GM23338 (cell line): ENCODE results near the gene RBBP4. TPM values are rescaled to one million over a fixed set of nuclear protein-coding genes. Genes with fewer than 3 reads are reported as not detected.

Experiments used
- ATAC-seq: fragments of 200-7000 bp; cut with Tn5 transposase; 3 replicates; pipeline ENCODE4 v1.9.1; 2020
- DNase-seq: peaks from one replicate; pipeline ENCODE4 v3.0.0-alpha.2; 2015; ENCODE audit warnings: low spot score
- H2AFZ ChIP-seq: fragments of 200-600 bp; sonication (generic); 2 replicates; pipeline ENCODE4 v1.8.0; 2016; ENCODE audit warnings: antibody characterized with exemption, mild to moderate bottlenecking, moderate library complexity
- H3F3A ChIP-seq: fragments of 200-600 bp; sonication (generic); replicated peaks from 2 replicates; pipeline ENCODE4 v1.8.0; 2017; ENCODE audit warnings: antibody characterized with exemption, mixed run types, low read depth
- H3K27ac ChIP-seq: fragments of 200-600 bp; sonication (generic); 2 replicates; pipeline ENCODE4 v1.6.1; 2016; ENCODE audit warnings: low read depth
- H3K27me3 ChIP-seq: fragments of 200-600 bp; sonication (generic); 2 replicates; pipeline ENCODE4 v1.8.0; 2016; ENCODE audit warnings: mild to moderate bottlenecking, mixed run types, moderate library complexity; ENCODE audit not compliant: insufficient read depth
- H3K36me3 ChIP-seq: fragments of 200-600 bp; sonication (generic); 2 replicates; pipeline ENCODE4 v1.8.0; 2016; ENCODE audit warnings: mild to moderate bottlenecking; ENCODE audit not compliant: insufficient read depth
- H3K4me1 ChIP-seq: fragments of 200-600 bp; sonication (generic); 2 replicates; pipeline ENCODE4 v1.8.0; 2016; ENCODE audit warnings: mild to moderate bottlenecking, moderate library complexity; ENCODE audit not compliant: insufficient read depth
- H3K4me2 ChIP-seq: fragments of 200-600 bp; sonication (generic); 2 replicates; pipeline ENCODE4 v1.7.1; 2017; ENCODE audit warnings: mixed run types
- H3K4me3 ChIP-seq: fragments of 200-600 bp; sonication (generic); 2 replicates; pipeline ENCODE4 v1.6.1; 2016; ENCODE audit warnings: mixed run types
- H3K79me2 ChIP-seq: fragments of 200-600 bp; sonication (generic); replicated peaks from 2 replicates; pipeline ENCODE4 v1.8.0; 2017; ENCODE audit warnings: mild to moderate bottlenecking; ENCODE audit not compliant: insufficient read depth
- H3K9me2 ChIP-seq: fragments of 200-600 bp; sonication (generic); 2 replicates; pipeline ENCODE4 v1.8.0; 2017; ENCODE audit not compliant: insufficient read depth
- H4K20me1 ChIP-seq: fragments of 200-600 bp; sonication (generic); replicated peaks from 2 replicates; pipeline ENCODE4 v1.8.0; 2017; ENCODE audit warnings: mild to moderate bottlenecking; ENCODE audit not compliant: insufficient read depth
- H3K27ac Mint-ChIP-seq: 2 replicates; pipeline ENCODE4 v1.8.0; 2020; ENCODE audit warnings: inconsistent platforms, mild to moderate bottlenecking, moderate library complexity, mixed read lengths
- H3K27me3 Mint-ChIP-seq: 3 replicates; pipeline ENCODE4 v1.8.0; 2022; ENCODE audit warnings: low read depth, mild to moderate bottlenecking, moderate library complexity, mixed read lengths, inconsistent platforms; ENCODE audit not compliant: insufficient read depth, poor library complexity
- H3K36me3 Mint-ChIP-seq: 3 replicates; pipeline ENCODE4 v1.8.0; 2021; ENCODE audit warnings: low read depth, mild to moderate bottlenecking, inconsistent platforms, moderate library complexity, mixed read lengths
- H3K4me1 Mint-ChIP-seq: 3 replicates; pipeline ENCODE4 v1.8.0; 2020; ENCODE audit warnings: mild to moderate bottlenecking, inconsistent platforms, mixed read lengths
- H3K4me3 Mint-ChIP-seq: 3 replicates; pipeline ENCODE4 v1.8.0; 2021; ENCODE audit warnings: moderate library complexity, mild to moderate bottlenecking, inconsistent platforms, mixed read lengths
- H3K9me3 Mint-ChIP-seq: 3 replicates; pipeline ENCODE4 v1.8.0; 2020; ENCODE audit warnings: moderate library complexity, mild to moderate bottlenecking, inconsistent platforms, mixed read lengths
- CREB1 ChIP-seq: fragments of 250-450 bp; sonication (Bioruptor Pico); IDR thresholded peaks from 2 replicates; pipeline ENCODE4 v1.5.0; 2020; ENCODE audit warnings: low read depth, mild to moderate bottlenecking, moderate library complexity
- CTCF ChIP-seq, 2 experiments: fragments of 200-600 bp in 1 of 2; sonication (generic) in 1 of 2; conservative IDR thresholded peaks; 2 replicates each; pipeline versions ENCODE4 v1.5.1 to v1.6.1; 2016 to 2017; ENCODE audit warnings: antibody characterized with exemption in 2 of 2, low read depth in 2 of 2, mild to moderate bottlenecking in 2 of 2, moderate library complexity in 1 of 2
- NANOG ChIP-seq: IDR thresholded peaks from 2 replicates; pipeline ENCODE4 v1.6.1; 2016; ENCODE audit warnings: antibody characterized with exemption, borderline replicate concordance
- POLR2AphosphoS5 ChIP-seq: IDR thresholded peaks from 2 replicates; pipeline ENCODE4 v1.6.1; 2016; ENCODE audit warnings: antibody characterized with exemption, low read depth
- REST ChIP-seq: IDR thresholded peaks from one replicate; pipeline ENCODE4 v1.6.1; 2018; ENCODE audit warnings: antibody characterized with exemption; ENCODE audit not compliant: unreplicated experiment
- ZNF114 ChIP-seq: fragments of 250-450 bp; sonication (Bioruptor Pico); IDR thresholded peaks from 2 replicates; pipeline ENCODE4 v1.5.0; 2020; ENCODE audit warnings: mild to moderate bottlenecking, moderate library complexity
- polyA plus RNA-seq: library from polyadenylated mRNA; unstranded; fragments of >200 nt; fragmentation: Nextera tagmentation; extraction: Ambion mirVana; gene quantifications from 2 replicates; pipeline ENCODE4 v1.2.1, GENCODE V29; 2016
- total RNA-seq: library from RNA; depleted of rRNA; stranded (reverse); fragments of >200 nt; shearing (Covaris generic); gene quantifications from 2 replicates; pipeline ENCODE4 v1.2.3, GENCODE V29; 2014

The RBBP4 gene
- total and polyA plus RNA-seq, 2 experiments from 2014 or later: 262 to 312 TPM

GRCh38 chr1:32715901-32716311, 64.9 kb downstream of the RBBP4 start (continued):
- no peak for TF ChIP-seq CTCF (conservative IDR thresholded peaks at IDR 0.05; ENCODE audit: low read depth in 2 of 2)
- no peak for TF ChIP-seq REST
- no peak for TF ChIP-seq ZNF114
- TF ChIP-seq NANOG: no peak

GRCh38 chr1:32716312-32717148, 65.5 kb downstream of the RBBP4 start:
- no peaks in the 10 kb centered on the region; the same call in 1 of the 2 replicates for H3K36me3 ChIP-seq
- peak overlapping the region; percentile 21 for H3K4me3 ChIP-seq
- H3K27me3 ChIP-seq: no peaks in the 10 kb centered on the region
- Mint-ChIP-seq H3K36me3 (no peaks in the 10 kb centered on the region), H3K4me3 (peak overlapping the region; percentile 62), H3K9me3 (no peaks in the 10 kb centered on the region; the same call in 2 of the 3 replicates), H3K27ac (peak overlapping the region; percentile 89), H3K4me1 (peaks cover 26% of the 10 kb centered on the region), H3K27me3 (peaks cover 25% of the 10 kb centered on the region)
- H3K4me1 ChIP-seq: peaks cover 23% of the 10 kb centered on the region
- no peaks in the 10 kb centered on the region for H4K20me1 ChIP-seq
- peak overlapping the region; percentile 6; the same call in 1 of the 2 replicates for H2AFZ ChIP-seq
- H3K9me2 ChIP-seq: no peaks in the 10 kb centered on the region
- no peaks in the 10 kb centered on the region for H3K79me2 ChIP-seq
- ATAC-seq: peak; percentile 89
- TF ChIP-seq NANOG (no peak), CREB1 (peak; percentile 22; the same call in 1 of the 2 replicates), CTCF (conservative IDR thresholded peaks at IDR 0.05; ENCODE audit: low read depth in 2 of 2) (peak in 1 of 2 experiments; percentile 26; a peak in 1 of 4 replicates), POLR2AphosphoS5 (peak; percentile 83)
- DNase-seq: peak; percentile 100
- no peaks in the 10 kb centered on the region for H3F3A ChIP-seq
- peak overlapping the region; percentile 65; the same call in 1 of the 2 replicates for H3K27ac ChIP-seq
- peak overlapping the region; percentile 64 for H3K4me2 ChIP-seq
